HG03103 (cell line): ENCODE results near the gene EMX1.

Experiments used
- ATAC-seq: cut with Tn5 transposase; IDR thresholded peaks from one replicate; pipeline ENCODE4 v1.9.1; 2021; ENCODE audit warnings: low read depth; ENCODE audit not compliant: unreplicated experiment

Gene EMX1

GRCh38 chr2:72955228-72956049 lies 38.1 kb downstream of the EMX1 start:
- ATAC-seq: no peak

DNA sequence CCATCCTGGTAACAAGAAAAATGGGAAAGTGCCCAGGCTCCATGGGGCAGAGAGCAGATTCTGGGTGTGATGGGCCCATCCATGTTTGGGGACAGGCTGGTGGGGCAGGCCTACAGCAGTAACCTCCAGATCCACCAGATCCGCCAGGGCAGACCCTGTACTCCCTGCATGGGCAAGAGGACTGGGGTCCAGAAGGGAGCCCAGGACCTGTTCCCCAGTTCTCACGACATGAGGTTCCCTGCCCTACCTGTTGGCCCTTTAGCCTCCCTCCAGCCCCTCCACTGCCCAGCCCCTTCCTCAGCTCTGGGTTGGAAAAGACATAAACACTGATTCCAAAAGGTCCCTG lies 38.7 kb downstream of the EMX1 start:
- ATAC-seq: no peak

GRCh38 chr2:72956936-72957335 lies 39.6 kb downstream of the EMX1 start:
- ATAC-seq: no peak

DNA sequence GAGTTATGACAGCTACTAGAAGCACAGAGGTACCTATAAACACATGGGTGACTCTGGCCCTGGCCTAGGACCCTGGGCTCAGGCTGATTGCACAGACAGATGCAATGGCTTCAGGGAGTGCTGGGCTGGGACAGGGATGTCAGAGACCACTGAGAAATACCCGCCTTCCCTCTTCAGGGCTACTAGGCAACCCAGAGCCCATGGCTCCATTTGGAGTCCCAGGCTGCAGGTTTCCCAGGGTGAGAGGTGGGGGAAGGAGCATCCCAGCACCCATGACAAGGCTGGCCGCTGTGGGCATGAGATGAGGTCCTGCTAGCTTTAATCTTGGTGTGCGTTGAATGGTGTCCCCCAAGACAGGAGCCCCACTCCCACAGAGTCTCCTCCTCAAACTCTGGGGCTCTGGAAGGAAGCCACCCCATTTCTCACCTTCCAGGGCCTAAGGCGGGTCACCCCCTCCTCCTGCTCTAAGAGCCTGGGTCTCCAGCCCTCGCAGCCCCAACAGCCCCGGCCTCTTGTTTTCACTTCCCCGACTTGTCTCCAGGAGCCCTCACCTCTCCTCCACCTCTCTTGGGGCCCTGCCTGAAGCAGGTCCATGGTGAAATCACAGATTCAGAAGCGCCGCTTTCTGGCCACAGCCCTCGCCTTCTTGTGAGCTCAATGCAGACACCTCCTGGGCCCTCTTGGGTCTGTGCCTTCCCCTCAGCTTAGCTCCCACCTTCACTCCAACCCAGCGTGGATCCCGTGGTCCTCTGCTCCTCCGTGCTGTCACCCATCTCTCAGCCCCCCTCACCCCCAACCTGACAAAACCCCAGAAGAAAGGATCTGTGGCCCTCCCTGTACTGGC lies 41.4 kb downstream of the EMX1 start:
- no peak for ATAC-seq

DNA sequence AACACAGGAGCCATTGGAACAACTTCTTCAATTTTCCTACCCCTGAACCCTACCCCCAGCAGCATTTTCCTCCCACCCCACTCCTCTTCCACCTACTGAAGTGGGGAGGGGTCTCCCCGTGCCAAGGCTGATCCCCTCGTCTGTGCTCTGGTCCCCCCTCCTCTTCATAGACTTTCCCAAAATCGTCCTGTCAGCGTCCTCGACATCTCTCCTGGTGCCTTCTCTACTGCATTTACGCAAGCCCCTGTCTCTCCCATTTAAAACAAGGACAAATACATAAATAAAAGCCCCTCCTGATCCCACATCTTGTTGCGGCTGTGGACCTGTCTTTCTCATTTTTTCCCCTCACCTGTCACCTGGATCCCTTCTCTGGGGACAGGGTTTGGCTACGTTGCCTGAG lies 42.2 kb downstream of the EMX1 start:
- ATAC-seq: no peak

GRCh38 chr2:72959995-72960981 lies 43.0 kb downstream of the EMX1 start:
- ATAC-seq: no peak

DNA sequence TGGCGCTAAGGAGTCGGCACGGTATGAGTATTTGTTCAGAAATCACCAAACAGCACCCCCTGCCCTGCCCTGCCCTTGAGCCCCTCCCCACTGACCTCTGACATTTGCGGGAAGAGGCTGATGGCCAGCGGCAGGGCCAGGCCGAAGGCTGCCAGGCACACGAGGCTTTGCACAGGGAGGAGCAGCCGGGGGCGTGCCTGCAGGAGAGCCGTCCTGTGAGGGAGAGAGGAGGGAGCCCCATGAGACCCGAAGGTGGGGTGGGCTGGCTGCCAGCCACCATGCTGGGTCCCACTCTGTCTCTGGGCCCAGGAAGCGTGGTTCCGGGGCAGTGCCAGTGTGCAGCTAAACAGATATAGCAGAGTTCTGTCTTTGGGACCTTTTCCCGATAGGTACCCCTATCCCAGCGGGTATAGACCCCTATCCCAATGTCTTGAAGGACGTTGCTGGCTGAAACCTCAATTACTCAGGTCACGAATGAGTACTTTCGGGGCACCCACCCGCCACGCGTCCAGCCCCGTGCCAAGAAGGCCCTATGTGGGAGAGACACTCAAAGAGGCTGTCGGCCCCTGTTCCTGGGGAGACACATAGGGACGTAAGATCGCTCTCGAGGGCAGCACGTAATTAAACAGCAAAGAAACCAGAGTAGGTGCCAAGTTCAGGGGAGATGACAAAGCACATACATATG lies 43.9 kb downstream of the EMX1 start:
- no peak for ATAC-seq

GRCh38 chr2:72961853-72962468 lies 44.6 kb downstream of the EMX1 start:
- no peak for ATAC-seq

DNA sequence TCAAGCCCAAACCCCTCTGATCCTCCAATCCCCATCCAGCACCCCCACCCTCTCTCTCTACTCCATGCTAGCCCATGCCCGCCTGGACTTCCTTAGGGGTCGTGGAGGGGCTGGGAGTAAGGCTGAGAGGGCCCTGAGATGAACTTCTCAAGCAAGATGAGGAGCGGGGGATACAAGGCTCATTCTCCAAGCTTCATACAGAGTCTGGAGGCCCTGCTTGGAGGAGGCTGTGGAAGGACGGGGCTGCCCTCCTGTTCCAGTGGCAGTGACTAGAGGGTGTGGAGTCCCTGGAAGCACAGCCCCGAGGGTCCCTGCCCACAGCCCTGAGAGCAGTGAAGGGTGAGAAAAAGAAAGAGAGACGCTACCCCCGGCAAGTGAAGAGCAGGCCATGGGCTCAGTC lies 45.6 kb downstream of the EMX1 start:
- no peak for ATAC-seq

DNA sequence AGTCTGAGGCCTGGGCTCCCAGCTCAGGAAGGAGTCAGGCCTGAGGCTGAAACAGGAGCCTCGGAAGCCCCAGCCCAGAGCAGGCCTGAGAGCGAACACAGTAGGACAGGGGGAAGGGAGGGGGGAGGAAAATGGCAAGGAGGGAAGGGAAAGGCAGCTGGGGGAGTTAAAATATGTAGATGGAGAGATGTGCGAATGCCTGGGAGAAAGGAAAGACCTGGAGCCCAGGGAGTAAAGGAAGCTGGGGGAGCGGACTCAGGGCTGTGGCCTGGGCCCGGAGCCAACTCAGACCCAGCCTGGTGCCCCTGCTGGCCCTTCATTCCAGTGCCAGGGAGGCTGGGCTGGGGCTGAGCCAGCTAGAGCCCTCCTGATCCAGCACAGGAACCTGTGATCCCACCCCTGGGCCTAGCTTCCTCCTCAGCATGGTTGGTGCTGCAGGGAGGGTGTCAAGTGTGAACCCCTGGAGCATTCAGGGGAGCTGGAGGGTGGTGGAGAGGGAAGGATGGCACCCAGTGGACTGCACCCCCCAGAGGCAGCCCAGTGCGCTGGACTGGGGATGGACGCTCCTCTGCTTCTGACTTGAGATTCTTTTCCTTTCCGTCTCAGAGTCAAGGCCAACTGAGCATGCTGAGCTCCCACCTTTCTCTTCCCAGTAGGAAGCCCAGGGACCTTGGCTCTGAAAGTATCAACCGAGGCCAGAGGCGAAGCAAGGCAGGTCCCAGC lies 46.3 kb downstream of the EMX1 start:
- no peak for ATAC-seq

DNA sequence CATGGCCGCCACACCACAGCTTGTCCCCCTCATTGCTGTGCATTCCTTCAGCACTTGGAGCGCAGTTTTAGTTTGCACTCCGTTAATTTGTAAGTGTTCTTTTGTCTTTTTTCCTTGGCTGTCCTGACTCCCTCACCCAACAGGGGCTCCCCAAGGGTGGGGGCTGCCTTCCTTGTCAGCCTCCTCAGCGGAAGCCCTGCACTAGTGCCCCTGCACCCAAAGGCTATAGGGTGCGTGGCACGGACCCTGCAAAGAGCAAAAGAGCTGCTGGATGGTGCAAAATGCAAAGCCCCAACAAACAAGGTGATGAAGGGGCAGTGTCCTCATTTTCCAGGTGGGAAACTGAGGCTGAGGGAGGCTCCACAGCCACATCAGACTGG lies 46.8 kb downstream of the EMX1 start:
- no peak for ATAC-seq

DNA sequence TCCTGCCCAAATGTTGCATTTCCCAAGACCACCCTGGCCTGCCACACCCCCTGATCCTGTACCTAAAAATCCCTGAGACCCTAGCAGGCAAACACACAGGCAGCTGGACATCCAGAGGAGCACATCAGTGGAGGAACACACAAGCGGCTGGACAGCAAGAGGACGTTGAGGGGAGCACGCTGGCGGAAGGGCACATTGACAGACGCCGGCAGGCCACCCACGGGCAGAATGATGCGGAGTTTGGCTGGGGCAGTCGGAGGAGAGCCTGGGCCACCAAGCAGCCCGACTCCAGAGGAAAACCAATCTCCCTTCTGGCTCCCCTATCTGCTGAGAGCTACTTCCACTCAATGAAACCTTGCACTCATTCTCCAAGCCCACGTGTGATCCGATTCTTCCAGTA lies 47.7 kb downstream of the EMX1 start:
- ATAC-seq: no peak

- ATAC-seq: no peak
Measured at GRCh38 chr2:72965770-72966450, 48.6 kb downstream of the EMX1 start.

- ATAC-seq: no peak
Measured at GRCh38 chr2:72968286-72968685, 51.0 kb downstream of the EMX1 start.

DNA sequence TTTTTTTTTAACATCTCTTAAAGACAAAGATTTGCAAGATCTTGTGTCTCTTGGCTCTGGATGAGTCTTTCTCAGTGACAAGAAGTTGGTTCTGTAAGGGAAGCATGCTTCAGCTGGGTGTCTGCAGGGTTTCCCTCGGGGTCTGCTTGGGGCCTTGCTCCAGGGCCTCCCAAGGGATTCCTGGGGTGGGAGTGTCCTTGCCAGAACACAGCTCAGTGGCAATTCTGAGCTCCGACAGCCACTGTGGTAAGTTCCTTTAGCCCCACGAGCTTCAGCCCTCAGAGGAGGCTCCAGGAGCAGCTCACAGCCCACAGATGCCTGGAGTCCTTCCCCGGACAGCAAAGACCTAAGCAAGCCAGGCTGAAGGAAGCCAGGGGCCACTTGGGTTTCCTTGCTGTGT lies 52.4 kb downstream of the EMX1 start:
- no peak for ATAC-seq

GRCh38 chr2:72971036-72971435 lies 53.7 kb downstream of the EMX1 start:
- ATAC-seq: no peak

DNA sequence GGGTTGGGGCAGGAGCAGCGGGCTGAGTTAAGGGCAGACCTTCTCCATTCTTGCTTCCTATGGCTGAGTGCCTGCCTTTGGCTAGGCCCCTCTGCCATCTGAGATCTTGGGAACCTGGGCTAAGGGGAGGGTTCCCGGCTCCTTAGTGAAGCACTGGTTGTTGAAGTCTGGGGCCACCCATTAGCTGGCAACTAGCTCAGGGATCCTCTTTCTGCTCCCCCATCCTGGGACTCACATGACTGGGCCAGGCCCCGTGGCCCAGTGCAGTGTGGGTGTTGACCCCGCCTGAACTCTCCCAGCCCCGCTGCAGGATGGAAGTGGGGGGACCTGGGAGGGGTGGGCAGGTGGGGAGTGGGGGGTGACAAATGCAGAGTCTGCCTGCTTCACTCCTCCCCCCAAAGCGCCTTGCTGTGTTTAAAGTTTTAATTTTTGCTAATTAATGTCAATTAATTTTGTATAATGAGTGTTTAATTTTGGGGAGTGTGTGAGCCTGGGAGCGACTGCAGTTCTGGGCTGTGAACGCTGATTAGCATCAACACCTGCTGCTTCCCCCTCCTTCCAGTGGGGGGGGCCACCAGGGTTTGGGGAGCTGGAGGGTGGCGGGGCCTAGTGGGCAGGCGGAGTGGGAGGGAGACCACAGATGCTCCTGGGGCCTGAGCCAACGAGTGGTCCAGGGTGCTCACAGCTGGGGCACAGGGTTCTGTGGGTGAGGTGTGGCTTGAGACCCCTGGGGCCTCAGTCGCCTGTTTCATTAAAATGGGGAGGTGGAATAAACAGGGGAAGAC lies 55.2 kb downstream of the EMX1 start:
- ATAC-seq: no peak

DNA sequence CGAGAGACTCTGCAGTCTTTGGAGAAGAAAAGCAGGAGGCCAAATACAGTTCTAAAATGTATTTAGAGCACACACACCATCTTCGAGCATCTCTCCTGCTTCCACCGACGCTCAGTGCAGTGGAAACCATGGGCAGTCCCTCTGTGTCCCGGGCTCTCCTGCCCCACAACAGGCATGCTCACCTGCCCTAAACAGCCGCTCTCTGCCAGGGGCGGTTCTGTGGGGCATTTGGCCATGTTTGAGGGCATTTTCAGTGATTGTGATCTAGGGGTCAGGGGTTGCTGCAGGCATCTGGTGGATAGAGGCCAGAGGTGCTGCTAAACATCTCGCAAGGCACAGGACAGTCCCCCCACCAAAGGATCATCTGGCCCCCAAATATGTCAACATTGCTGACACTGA lies 55.8 kb downstream of the EMX1 start:
- ATAC-seq: no peak
